ENCODE results near the gene NPHS1.
"Not testable (repeated sequence)": the region's sequence is repeated elsewhere in the genome, so short reads cannot be mapped to it uniquely, and the experiment has no call there.

NPHS1 gene, protein sequence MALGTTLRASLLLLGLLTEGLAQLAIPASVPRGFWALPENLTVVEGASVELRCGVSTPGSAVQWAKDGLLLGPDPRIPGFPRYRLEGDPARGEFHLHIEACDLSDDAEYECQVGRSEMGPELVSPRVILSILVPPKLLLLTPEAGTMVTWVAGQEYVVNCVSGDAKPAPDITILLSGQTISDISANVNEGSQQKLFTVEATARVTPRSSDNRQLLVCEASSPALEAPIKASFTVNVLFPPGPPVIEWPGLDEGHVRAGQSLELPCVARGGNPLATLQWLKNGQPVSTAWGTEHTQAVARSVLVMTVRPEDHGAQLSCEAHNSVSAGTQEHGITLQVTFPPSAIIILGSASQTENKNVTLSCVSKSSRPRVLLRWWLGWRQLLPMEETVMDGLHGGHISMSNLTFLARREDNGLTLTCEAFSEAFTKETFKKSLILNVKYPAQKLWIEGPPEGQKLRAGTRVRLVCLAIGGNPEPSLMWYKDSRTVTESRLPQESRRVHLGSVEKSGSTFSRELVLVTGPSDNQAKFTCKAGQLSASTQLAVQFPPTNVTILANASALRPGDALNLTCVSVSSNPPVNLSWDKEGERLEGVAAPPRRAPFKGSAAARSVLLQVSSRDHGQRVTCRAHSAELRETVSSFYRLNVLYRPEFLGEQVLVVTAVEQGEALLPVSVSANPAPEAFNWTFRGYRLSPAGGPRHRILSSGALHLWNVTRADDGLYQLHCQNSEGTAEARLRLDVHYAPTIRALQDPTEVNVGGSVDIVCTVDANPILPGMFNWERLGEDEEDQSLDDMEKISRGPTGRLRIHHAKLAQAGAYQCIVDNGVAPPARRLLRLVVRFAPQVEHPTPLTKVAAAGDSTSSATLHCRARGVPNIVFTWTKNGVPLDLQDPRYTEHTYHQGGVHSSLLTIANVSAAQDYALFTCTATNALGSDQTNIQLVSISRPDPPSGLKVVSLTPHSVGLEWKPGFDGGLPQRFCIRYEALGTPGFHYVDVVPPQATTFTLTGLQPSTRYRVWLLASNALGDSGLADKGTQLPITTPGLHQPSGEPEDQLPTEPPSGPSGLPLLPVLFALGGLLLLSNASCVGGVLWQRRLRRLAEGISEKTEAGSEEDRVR (N-terminal part only)
- 2.4 reads per million, percentile 7 among the genes with 10 or more reads in this experiment for total RNA-seq

DNA sequence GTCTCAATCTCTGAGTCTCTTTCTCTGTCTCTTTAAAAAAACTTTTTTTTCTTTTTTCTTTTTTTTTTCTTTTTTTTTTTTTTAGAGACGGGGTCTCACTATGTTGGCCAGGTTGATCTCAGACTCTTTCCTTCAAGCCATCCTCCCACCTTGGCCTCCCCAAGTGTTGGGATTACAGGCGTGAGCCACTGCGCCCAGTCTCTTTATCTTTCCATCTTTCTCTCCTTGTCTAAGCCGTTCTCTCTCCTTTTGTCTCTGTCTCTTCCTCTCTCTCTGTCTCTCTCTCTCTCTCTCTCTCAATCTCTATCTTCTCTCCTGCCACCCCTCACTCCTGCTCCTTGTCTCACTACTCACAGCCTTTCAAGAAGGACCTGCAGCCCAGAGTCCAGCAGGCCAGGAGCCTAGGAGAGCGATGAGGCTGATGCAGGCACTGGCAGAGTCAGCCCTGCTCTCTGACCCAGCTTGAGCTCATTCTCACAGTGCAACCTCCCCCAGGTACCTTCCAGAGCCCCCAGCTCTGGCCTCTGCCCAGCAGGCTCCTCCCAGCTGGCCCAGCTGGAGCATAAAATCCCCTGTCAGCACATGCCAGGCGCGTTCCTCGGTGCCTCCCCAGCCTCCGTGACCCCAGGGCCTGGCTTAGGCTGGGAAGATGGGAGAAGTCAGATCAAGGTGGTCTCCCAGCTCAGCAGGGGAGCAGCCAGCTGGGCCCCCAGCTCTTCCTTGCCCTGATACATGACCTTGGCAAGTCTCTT, at the start of gene NPHS1:
Gene NPHS1 (minus strand): TSS at position 476 of the 752 bp plus-strand sequence. CDS start 667 bp downstream, outside the sequence.
- no peak for DNase-seq

DNA sequence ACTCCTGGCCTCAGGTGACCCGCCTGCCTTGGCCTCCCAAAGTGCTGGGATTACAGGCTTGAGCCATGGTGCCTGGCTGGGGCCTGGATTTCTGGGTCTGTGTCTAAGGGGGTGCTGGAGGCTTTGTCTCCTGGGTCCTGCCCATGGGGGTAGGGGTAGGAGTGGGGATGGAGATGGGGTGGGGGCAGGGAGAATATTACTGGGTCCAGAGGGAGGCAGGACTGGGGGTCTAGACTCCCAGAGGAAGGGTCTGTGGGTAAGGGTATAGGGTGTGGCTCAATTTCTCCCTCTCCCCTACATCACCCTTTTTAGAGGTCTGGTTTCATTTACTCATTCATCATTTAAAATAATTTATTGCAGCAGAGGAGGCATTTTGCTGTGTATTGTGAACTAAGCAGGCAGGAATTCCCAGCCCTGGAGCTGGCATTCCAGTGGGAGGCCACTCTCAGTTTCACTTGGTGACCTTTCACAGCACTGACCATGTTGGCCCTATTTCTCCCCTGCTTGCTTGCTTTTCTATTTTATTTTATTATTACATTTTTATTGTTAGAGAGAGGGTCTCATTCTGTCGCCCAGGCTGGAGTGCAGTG, 48.8 kb upstream of the NPHS1 start:
- no peak for DNase-seq

DNA sequence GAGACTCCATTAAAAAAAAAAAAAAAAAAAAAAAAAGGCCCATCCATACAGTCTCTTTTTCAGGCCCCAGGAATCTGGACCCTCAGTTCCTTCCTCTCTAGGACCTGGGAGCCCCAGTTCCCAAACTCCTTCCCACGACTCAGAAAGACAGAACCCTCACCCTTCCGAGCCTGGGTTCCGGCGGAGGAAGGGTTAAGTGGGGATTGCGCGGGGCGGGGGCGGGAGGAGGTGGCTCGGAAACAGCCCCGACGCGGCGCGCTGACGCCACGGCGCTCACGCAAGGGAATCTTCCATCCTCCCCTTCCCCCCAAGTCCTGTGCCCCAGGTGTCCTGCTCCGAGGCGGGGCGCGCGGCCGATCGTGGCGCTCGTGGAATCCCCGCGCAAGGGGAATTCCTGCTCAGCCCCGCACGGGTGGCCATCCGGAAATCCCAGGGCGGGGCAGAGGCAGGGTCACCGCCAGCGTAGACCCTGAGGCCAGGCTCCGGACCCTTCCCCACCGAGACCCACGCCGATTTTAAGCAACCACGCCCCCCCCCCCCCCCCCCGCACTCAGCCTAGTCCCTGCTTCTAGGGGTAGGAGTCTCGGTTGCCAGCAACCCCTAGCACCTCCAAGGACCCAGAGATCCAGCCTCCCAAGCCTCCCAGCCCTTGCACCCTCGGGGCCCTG, 47.4 kb upstream of the NPHS1 start:
- peak; percentile 83 for DNase-seq

DNA sequence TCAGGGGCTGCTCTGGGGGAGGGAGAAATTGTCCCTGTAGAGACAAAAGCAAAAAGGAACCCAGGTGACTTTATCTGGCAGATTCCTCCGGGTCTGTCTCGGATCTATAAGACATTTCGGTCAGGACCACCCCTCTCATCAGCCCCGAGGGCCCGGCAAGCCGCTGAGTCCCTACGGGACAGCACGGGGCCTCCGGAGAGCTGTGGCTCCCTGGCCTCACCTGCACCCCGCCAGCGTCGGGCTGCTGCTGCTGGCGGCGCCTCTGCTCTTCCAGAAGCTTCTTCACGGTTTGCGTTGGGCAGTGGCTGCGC, 46.1 kb upstream of the NPHS1 start:
- no peak for DNase-seq

DNA sequence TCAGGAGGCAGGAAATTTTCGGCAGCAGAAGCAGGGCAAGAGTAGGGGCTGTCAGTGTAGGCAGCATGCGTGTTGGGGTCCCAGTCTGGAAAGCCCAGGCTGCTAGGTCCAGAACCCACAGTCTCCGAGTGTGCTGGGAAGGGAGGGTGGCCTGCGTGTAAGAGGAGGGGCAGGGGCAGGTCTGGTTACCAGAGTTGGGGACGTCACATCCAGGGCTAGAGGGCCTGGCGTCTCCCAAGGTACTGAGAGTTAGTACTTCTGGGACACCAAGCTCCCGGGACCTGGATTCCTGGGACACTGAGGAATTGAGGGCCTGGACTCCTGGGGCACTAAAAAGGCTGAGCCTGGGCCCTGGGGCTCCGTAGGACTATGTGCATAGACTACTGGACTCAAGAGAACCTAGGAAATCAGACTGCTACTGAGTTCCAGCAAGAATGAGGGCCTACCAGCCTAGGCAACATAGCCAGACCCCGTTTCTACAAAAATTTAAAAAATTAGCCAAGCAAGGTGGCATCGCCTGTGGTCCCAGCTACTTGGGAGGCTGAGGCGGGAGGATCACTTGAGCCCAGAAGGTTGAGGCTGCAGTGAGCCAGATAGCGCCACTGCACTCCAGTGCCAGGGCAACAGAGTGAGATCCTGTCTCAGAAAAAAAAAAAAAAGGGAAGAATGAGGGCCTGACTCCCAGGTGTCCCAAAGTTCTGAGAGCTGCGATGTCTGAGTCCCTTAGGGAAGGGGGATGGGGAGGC, 45.6 kb upstream of the NPHS1 start:
- no peak for DNase-seq

DNA sequence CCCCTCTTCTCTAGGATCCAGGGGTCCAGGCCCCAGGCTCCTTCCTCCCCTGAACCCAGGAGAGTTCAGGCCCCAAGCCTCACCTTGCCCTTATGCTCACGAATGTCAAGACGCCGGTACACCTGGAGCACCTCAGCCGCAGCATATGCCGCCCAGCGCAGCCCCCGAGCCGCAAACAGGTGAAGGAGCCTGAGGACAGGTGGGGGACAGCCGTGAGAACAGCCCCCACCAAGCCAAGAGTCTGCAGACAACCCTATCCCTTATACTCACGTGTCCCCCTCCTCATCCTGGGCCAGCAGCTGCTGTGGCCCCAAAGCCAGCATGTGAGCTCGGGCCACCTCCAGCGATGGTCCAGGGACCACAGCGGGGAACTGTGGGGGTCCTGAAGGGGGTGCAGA, 44.3 kb upstream of the NPHS1 start:
- DNase-seq, result no peak

DNA sequence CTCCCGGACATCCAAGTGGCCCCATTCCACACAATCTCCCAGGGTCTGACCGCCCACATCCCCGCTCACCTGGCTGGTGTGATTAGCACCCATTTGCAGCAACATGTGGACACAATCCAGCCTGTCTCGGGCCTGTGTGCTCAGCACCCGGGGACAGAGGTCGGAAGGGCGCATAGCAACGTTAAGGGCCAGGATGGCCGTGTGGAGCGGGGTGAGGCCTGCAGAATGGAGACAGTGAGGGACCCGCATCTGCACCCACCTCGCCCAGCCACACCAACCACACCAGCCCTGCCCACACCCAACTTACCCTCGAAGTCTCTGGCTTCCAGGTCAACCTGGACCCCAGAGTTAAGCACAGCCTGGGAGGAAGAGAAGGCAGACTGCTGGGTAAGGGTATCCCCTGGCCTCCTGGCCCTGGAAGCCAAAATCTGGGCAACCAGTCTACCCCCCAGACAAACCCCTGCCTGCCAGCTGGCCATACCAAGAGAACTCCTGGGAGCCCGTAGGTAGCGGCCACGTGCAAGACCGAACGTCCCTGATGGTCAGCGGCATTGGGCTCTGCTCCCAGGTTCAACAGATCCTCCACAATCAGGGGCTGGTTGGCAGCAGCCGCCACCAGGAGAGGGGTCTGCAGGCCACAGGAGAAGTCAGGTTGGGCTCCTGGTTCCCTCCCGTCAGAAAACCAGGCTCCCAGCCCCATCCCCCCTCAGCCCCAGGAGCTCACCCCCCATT, 43.8 kb upstream of the NPHS1 start:
- DNase-seq, result no peak

DNA sequence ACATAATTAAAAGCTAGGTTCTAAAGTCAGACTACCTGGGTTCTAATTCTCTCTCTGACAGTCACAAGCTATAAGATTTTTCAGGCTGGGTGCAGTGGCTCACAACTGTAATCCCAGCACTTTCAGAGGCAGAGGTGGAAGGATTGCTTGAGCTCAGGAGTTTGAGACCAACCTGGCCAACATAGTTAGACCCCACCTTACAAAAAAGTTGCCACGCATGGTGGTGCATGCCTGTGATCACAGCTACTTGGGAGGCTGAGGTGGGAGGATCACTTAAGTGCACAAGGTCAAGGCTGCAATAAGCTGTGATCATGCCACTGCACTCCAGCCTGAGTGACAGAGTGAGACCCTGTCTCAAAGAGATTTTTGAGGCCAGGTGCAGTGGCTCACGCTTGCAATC, 42.0 kb upstream of the NPHS1 start:
- no peak for DNase-seq

DNA sequence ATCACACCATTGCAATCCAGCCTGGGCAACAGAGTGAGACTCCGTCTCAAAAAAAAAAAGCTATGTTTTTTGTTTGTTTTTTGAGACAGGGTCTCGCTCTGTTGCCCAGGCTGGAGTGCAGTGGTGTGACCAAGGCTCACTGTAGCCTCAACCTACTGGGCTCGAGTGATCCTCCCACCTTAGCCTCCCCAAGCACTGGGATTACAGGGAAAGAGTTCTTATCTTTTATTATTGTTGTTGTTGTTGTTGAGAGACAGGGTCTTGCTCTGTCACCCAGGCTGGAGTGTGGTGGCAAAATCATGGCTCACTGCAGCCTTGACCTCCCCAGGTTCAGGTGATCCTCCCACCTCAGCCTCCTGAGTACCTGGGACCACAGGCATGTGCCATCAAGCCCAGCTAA, 39.5 kb upstream of the NPHS1 start:
- not testable (repeated sequence) for DNase-seq

DNA sequence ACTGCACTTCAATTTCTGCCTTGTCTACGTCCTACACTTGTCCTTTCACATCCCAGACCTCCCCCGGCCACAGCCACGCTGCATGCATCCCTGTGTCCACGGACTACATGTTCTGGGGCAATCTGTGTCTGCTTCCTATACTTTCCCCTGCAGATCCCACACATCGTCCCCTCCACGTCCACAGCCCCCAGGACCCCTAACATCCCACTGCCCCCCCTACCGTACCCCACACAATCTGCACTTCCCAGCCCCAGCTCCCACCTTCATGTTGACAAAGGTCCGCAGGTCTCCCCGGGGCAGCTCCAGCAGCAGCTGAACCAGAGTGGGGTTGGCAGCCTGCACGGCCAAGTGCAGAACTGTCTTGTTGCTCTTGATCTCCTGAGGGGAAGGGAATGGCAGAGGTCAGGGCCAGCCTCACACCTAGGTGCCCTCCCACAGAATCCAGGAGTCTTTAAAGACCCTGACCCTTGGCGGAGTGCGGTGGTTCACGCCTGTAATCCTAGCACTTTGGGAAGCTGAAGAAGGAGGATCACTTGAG, 37.9 kb upstream of the NPHS1 start:
- DNase-seq, result no peak

DNA sequence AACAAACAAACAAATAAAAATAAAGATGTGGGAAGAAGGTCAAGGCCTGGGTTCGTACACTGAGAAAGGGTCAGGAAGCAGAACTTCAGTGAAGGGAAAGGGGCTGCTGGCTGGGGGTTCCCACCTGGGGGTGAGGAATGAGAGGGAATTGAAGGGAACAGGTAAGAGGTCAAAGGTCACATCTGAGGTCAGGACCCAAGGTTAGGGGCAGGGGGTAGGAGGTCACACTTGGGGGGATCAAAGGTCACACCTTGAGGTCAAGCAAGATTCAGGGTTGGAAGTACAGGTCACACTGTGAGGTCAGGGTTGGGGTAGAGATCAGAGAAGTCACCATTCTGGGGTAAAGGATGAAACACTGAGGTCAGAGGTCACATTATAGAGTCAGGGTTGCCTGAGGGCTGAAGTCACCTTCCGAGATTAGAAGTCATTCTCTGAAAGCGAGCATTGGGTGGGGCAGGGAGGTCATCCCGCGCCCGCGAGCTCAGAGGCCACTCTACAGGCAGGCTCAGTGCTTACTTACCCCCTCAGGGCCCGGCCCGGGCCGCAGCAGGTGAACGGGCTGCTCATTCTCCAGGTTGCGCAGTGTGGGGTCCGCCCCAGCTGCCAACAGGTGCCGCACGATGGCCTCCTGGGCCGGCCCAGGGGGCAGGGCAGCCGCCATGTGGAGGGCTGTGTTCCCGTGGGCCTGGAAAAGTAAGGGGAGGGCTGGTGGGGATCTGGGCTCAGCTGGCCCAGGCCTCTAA, 37.2 kb upstream of the NPHS1 start:
- DNase-seq, result no peak

DNA sequence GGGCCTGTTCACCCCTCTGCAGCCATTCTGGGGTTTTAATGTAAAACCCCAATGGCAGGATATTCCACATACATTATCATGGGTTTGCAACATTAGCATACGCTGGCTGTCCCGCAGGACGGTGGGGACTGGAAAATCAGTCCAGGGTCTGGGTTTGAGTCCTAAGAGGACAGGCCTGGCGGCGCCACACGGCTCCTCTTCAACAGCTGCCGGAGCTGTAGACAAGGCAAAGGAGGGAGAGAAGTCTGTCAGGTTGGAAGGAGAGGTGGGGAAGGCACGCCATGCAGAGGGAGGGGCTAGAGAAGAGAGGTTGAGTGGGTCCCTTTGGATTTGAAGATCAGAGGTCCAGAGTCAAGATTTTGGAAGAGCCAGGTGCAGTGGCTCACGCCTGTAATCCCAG, 36.1 kb upstream of the NPHS1 start:
- DNase-seq, result no peak

DNA sequence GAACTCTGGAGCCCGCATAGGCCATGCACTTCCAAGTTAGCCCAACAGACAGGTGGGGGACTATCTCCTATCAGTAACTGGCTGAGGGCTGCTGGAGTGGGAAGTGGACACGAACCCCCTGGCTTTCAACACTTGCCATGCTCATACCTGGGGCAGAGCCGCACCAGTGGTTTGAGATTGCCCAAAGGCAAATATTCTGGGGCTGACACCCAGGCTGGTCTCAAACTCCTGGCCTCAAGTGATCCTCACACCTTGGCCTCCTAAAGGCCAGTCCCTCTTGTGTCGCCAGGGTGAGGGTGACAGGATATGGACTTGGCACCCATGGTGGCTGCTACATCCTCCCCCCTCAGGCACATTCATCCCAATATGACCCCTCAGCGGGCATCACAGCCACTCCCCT, 34.9 kb upstream of the NPHS1 start:
- no peak for DNase-seq

DNA sequence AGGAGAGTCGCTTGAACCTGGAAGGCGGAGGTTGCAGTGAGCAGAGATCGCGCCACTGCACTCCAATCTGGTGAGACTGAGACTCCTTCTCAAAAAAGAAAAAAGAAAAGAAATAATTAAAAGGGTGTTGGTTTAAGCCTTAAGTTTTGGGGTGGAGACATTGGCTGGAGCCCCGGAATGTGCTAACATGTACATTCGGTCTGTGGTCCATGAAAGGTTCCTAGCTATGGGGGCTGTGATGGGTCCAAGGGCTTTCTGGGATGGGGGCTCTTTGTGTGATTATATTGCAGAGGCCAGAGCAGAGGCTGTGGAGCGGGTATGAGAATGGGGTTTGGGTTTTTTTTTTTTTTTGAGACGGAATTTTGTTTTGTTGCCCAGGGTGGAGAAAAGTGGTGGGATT, 33.6 kb upstream of the NPHS1 start:
- DNase-seq, result no peak

DNA sequence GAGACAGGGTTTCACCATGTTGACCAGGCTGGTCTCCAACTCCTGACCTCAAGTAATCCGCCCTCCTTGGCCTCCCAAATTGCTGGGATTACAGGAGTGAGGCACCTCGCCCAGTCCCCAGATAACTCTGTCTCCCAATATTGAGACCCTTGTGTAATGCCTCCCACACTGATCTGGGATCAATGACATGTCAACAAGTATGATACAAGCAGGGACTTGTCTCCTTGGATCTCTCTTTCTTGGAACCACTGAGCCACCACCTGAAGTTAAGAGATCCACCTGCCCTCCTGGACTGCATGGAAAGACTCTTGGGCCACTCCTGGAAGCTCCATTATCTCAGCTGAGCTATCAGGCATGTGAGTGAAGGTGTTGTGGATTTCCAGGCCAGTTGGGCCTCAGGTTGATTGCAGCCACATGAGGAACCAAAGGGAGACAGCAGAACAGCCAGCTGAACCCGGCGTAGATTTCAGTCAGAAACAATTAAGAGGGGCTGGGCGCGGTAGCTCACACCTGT, 33.0 kb upstream of the NPHS1 start:
- no peak for DNase-seq

DNA sequence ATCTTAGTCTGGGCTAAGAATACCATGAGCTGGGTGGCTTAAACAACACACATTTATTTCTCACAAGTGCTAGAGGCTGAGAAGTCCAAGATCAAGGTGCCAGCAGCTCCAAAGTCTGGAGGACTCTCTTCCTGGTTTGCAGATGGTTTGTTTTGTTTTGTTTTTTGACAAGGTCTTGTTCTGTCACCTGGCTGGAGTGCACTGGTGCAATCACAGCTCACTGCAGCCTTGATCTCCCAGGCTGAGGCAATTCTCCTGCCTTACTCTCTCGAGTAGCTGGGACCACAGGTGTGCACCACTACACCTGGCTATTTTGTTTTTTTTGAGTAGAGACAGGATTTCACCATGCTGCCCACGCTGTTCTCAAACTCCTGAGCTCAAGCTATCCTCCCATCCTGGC, 31.6 kb upstream of the NPHS1 start:
- no peak for DNase-seq

DNA sequence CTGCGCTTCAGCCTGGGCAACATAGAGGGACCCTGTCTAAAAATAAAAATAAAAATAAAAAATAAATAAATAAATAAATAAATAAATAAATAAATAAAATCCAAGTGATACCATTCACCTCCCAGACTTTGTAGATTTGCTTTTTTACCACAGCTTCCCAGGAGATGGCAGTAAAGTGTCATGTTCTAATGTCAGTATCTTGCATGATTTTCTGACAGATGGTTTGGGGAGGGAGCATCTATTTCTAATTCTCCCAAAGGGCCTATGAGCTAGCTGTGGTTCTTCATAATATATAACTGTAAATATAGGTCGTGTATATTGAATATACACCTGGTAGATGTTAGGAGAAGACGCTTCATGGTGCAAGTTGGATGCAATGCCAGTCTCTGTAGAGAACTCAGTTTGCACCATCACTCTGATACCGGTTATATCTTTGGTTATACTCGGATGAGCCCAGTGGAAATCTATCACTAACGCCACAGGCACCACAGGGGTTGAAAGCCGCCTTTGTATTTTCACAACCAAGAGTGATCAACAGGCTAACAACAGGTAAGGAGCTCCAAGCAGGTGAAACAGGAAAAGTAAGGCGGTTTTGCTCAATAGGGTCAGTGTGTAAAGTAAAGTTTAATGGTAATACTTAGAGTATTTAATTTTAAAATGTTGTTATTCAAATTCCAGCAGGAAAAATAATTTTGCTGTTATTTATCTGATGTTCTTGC, 30.0 kb upstream of the NPHS1 start:
- peak; percentile 32 for DNase-seq

DNA sequence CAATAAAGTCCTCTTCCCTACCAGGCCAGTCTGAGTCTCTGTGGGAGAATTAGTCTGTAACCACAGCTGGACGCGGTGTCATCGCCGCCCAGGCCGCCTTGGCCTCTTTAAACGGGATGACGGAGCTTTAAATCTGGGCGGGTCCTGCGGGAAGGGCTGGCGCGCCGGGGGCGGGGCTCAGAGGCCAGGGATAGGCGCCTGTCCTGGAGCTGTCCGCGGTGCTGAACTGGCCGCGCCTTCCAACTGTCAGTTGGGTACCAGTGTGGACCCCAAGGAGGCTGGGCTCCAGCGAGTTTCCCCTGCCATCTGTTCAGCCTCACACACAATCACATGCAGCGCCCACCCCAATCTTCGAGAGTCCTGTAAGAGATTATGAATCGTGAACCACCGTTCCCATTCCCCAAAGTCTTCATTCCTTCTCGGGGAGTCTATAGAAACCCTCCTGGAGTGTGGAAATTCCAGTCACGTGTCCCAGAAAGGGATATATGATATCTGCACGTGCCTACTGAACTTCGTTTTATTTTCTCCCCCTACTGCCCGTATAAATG, 27.5 kb upstream of the NPHS1 start:
- peak; percentile 60 for DNase-seq
